Fibroblast of the aortic adventitia (primary cell): ENCODE measurements around the gene PWWP2A. TPM values are rescaled to one million over a fixed set of nuclear protein-coding genes. Genes with fewer than 3 reads are reported as not detected.

Experiments used
- DNase-seq: peaks from one replicate; pipeline ENCODE4 v3.0.0-alpha.2; 2010; ENCODE audit warnings: low read depth
- H3K4me3 ChIP-seq: 2 replicates; pipeline ENCODE4 v1.5.1; 2011; ENCODE audit warnings: low read depth, mild to moderate bottlenecking, control low read depth, low read length, moderate library complexity
- total RNA-seq: library from RNA; depleted of rRNA; stranded (reverse); fragments of >200 nt; gene quantifications from 2 replicates; pipeline ENCODE4 v1.2.3, GENCODE V29; 2012; ENCODE audit warnings: low replicate concordance
- TF ChIP-seq, protein P1 (sequence below): IDR thresholded peaks from 2 replicates; pipeline ENCODE4 v1.5.1; 2011; ENCODE audit warnings: mild to moderate bottlenecking, low read length, control low read depth, inconsistent platforms; ENCODE audit not compliant: insufficient read depth

Gene PWWP2A
- total RNA-seq, 1 donor = 24.3 TPM

- TF ChIP-seq, protein P1, sequence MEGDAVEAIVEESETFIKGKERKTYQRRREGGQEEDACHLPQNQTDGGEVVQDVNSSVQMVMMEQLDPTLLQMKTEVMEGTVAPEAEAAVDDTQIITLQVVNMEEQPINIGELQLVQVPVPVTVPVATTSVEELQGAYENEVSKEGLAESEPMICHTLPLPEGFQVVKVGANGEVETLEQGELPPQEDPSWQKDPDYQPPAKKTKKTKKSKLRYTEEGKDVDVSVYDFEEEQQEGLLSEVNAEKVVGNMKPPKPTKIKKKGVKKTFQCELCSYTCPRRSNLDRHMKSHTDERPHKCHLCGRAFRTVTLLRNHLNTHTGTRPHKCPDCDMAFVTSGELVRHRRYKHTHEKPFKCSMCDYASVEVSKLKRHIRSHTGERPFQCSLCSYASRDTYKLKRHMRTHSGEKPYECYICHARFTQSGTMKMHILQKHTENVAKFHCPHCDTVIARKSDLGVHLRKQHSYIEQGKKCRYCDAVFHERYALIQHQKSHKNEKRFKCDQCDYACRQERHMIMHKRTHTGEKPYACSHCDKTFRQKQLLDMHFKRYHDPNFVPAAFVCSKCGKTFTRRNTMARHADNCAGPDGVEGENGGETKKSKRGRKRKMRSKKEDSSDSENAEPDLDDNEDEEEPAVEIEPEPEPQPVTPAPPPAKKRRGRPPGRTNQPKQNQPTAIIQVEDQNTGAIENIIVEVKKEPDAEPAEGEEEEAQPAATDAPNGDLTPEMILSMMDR = no peak
- H3K4me3 ChIP-seq = peak overlapping the region; percentile 3
- DNase-seq = peak; percentile 94
Observed at GRCh38 chr5:160082614-160083500, 36.4 kb downstream of the PWWP2A start.

DNA sequence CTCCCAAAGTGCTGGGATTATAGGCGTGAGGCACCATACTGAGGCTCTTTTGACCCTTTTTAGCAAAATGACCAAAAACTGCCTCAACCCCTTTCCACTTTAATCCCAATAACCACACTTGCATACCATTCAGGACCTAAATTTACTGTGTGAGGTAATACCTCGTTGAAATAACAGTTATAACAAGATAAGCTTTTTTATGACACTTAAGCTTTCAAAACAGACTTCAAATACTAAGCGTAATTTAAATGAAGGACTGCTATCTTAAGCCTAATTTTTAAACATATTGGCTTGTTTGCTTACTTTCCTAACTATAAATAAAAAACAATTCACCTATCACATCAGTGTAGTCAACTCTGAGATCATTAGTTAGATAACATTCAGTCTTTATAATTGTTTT is 37.8 kb downstream of the PWWP2A start:
- DNase-seq = no peak
- TF ChIP-seq, protein P1 = no peak
- no peak overlapping the region for H3K4me3 ChIP-seq

- TF ChIP-seq, protein P1 = no peak
- DNase-seq = no peak
- no peak overlapping the region for H3K4me3 ChIP-seq
Observed at GRCh38 chr5:160079753-160080152, 39.5 kb downstream of the PWWP2A start.

DNA sequence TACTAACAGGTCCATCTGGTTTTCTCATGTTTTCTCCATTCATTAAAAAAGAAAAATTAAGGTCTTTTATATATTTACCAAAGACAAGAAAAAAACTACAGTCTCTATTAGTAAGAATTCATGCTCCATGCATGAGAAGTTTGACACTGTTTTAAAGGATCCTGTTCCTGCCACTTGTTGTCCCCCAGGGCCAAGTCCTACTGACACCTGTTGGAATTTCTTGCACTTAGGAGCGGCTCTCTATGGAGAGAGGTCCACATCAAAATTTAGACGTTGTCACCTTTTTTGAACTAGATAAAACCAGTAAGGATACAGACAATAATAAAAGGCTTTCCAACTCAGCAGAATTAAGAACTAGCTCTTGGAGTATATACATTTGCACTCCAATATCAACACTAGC is 42.3 kb downstream of the PWWP2A start:
- DNase-seq = no peak

DNA sequence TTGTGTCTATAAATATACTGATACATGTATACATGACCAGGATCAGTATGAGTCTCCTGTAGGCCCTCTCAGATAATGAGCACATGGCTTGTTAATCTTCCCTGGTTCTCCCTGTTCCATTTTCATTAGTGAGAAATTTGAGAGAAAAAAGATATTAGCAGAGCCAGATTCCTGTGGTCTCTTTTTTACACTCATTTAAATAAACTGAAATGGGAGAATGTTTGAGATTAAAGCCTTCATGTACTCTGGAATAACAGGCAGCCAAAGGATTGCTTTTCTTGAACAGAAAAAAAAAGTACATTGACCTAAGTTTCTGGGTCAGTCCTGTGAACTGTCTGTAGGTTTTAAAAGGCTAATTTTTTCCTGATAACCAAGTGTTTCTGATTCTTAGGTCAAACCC is 44.2 kb downstream of the PWWP2A start:
- TF ChIP-seq, protein P1 = no peak
- no peak overlapping the region for H3K4me3 ChIP-seq
- DNase-seq = no peak

More for the DNA sequence above, 42.3 kb downstream of the PWWP2A start:
- TF ChIP-seq, protein P1 = no peak
- H3K4me3 ChIP-seq = no peak overlapping the region

- TF ChIP-seq, protein P1 = no peak
- no peak for DNase-seq
- H3K4me3 ChIP-seq = no peak overlapping the region
Observed at GRCh38 chr5:160071916-160072315, 47.3 kb downstream of the PWWP2A start.
